Muscle layer of colon (tissue), 2 donors: ENCODE data around the gene EIF2B4.

Experiments
- H3K27ac ChIP-seq: one replicate; pipeline ENCODE4 v1.7.0; 2013; ENCODE audit warnings: low read depth, mild to moderate bottlenecking, low read length, moderate library complexity
- H3K27me3 ChIP-seq, 2 donors: one replicate each; pipeline ENCODE4 v1.7.0; 2013; ENCODE audit warnings: low read length in 2 of 2, mild to moderate bottlenecking in 2 of 2; ENCODE audit not compliant: insufficient read depth in 2 of 2, control insufficient read depth in 1 of 2
- H3K36me3 ChIP-seq: one replicate; pipeline ENCODE4 v1.7.0; 2013; ENCODE audit warnings: mild to moderate bottlenecking, low read length; ENCODE audit not compliant: insufficient read depth
- H3K4me1 ChIP-seq: one replicate; pipeline ENCODE4 v1.7.0; 2013; ENCODE audit warnings: mild to moderate bottlenecking, low read length; ENCODE audit not compliant: insufficient read depth
- H3K4me3 ChIP-seq, 2 donors: one replicate each; pipeline ENCODE4 v1.7.0; 2013; ENCODE audit warnings: low read length in 2 of 2, low read depth in 1 of 2, mild to moderate bottlenecking in 1 of 2, moderate library complexity in 1 of 2
- H3K9ac ChIP-seq: one replicate; pipeline ENCODE4 v1.7.0; 2013; ENCODE audit warnings: low read length
- H3K9me3 ChIP-seq: one replicate; pipeline ENCODE4 v1.7.0; 2013; ENCODE audit warnings: mild to moderate bottlenecking, low read length
- donor health status: abdominal sarcoma.
- donor health status: Adenocarcinoma of cecum.

The EIF2B4 gene

DNA sequence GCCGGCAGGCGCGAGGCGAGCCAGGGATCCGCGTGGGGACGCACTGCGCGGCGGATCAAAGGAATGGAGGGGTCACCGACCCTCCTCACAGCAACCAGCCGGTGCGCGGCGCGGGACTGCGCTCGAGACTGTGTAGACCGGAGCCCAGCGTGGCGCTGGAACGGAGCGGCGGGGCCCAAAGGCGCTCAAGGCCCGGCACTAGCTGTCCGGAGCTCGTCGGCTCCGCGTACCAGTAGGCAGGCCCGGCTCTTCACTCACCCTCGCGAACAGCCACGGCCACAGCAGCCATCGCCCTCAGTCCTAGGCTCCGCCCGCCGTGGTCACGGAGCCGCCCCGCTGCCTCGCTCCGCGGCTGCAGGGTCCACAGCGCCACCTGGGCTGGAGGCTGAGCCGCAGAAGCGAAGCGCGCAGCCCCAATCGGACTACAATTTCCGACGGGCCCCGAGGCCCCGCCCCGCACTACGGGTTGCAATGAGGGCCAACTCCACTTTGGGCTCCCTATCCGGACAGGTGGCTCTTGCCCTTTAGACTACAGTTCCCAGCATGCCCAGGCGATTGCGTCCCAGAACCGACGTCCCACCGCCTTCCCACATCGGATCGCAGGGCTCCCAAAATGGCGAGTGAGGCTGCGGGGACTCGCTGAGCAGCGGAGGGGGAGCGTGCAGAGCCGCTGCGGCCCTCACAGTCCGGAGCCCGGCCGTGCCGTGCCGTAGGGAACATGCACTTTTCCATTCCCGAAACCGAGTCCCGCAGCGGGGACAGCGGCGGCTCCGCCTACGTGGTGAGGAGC is at the start of gene EIF2B4, which contains the start of gene SNX17:
EIF2B4 (minus strand) TSS at position 313 of the 790 bp plus-strand sequence; CDS start at position 289, 24 bp downstream.
SNX17 (plus strand) TSS at position 591 of the 790 bp plus-strand sequence; CDS start at position 719, 128 bp downstream.
- no peaks in the 10 kb centered on the region for H3K9me3 ChIP-seq
- peaks cover 61% of the 10 kb centered on the region for H3K36me3 ChIP-seq
- peak within 1 kb of the TSS; percentile 93 for H3K9ac ChIP-seq
- H3K4me1 ChIP-seq = peaks cover 34% of the 10 kb centered on the region
- H3K27ac ChIP-seq = peak within 1 kb of the TSS; percentile 92
- H3K4me3 ChIP-seq = peak within 1 kb of the TSS; percentile 81 to 92
- no peaks in the 10 kb centered on the region for H3K27me3 ChIP-seq

GRCh38 chr2:27416151-27416550 is 46.0 kb upstream of the EIF2B4 start:
- H3K27ac ChIP-seq = no peak overlapping the region
- H3K9ac ChIP-seq = no peak overlapping the region
- H3K4me3 ChIP-seq = no peak overlapping the region
- H3K36me3 ChIP-seq = no peaks in the 10 kb centered on the region
- H3K4me1 ChIP-seq = no peaks in the 10 kb centered on the region
- H3K9me3 ChIP-seq = no peaks in the 10 kb centered on the region
- H3K27me3 ChIP-seq = no peaks in the 10 kb centered on the region

- Histone ChIP-seq H3K4me1 (peaks cover 16% of the 10 kb centered on the region), H3K4me3 (no peak overlapping the region), H3K27me3 (no peaks in the 10 kb centered on the region), H3K9ac (no peak overlapping the region), H3K9me3 (no peaks in the 10 kb centered on the region), H3K36me3 (no peaks in the 10 kb centered on the region), H3K27ac (no peak overlapping the region)
Observed at GRCh38 chr2:27412419-27413152, 42.4 kb upstream of the EIF2B4 start.

GRCh38 chr2:27409321-27410073 is 39.4 kb upstream of the EIF2B4 start, which contains the start of gene PPM1G:
Gene PPM1G (minus strand): TSS chr2:27409591. CDS start chr2:27409422, 169 bp downstream.
- Histone ChIP-seq H3K27me3 (no peaks in the 10 kb centered on the region), H3K4me1 (peaks cover 18% of the 10 kb centered on the region), H3K9me3 (no peaks in the 10 kb centered on the region), H3K4me3 (peak within 1 kb of the TSS; percentile 47 to 72), H3K9ac (peak within 1 kb of the TSS; percentile 86), H3K36me3 (no peaks in the 10 kb centered on the region), H3K27ac (peak within 1 kb of the TSS; percentile 72)

GRCh38 chr2:27408601-27409320 is 38.6 kb upstream of the EIF2B4 start:
- H3K27me3 ChIP-seq = no peaks in the 10 kb centered on the region
- H3K4me3 ChIP-seq = peak overlapping the region; percentile 47 to 72
- peaks cover 18% of the 10 kb centered on the region for H3K4me1 ChIP-seq
- H3K9ac ChIP-seq = peak overlapping the region; percentile 71
- peak overlapping the region; percentile 46 for H3K27ac ChIP-seq
- no peaks in the 10 kb centered on the region for H3K9me3 ChIP-seq
- H3K36me3 ChIP-seq = no peaks in the 10 kb centered on the region

DNA sequence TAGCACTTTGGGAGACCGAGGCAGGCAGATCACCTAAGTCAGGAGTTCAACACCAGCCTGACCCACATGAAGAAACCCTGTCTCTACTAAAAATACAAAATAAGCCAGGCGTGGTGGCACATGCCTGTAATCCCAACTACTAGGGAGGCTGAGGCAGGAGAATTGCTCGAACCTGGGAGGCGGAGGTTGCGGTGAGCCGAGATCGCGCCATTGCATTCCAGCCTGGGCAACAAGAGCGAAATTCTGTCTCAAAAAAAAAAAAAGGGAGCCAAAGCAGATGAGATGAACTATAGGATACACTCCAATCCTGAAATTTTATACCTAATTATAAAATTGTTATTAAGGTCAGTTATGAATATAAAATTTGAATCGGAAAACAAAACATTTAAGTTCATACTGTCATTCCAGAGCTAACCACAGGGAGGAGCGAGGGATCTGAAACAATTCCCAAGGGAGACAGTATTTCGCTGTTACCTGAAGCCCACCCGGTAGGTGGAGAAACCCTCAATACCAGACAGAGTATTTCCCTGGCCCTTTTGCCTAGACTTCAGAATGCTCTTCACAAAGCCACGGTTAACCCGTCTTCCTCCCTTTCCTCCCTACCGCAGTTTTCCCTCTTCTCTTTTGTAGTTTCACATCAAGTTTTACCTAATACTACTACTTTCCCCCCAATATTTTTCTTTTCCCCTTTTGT is 37.8 kb upstream of the EIF2B4 start:
- Histone ChIP-seq H3K9ac (peak overlapping the region; percentile 66), H3K27ac (no peak overlapping the region), H3K36me3 (no peaks in the 10 kb centered on the region), H3K4me3 (peak overlapping the region in 1 of 2 donors; percentile 72), H3K27me3 (no peaks in the 10 kb centered on the region), H3K9me3 (no peaks in the 10 kb centered on the region), H3K4me1 (peaks cover 18% of the 10 kb centered on the region)

DNA sequence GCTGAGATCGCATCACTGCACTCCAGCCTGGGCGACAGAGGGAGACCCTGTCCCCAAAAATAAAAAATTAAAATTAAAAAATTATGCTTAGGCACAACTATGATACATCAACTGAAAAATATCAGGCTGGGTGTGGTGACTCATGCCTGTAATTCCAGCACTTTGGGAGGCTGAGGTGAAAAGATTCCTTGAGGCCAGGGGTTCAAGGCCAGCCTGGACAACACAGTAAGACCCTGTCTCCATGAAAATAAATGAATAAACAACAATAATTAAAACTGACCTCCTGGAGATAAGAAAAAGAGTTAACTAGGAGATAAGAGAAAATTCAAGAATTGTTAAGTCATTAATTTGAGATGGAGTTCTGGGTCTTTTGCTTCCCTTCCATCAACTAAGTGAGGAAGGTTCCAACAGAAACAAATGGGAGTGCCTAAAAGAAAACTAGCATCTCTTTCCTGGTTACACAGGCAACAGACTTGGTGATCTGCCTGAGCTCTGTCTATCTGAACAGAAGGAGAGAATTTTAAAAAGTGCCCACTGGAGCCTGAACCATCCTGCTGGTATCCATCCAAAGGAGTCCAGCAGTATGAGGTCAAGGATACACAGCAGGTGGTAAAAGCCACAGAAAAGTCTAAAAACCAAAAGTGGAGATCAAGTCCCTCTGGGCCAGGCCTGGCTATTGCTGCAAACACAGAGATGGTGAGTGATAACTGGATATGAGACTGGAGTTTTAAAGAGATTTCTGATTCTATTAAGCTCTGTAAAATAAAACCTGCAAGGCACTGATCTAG is 30.4 kb upstream of the EIF2B4 start:
- Histone ChIP-seq H3K9ac (no peak overlapping the region), H3K36me3 (no peaks in the 10 kb centered on the region), H3K27ac (no peak overlapping the region), H3K27me3 (no peaks in the 10 kb centered on the region), H3K4me1 (no peaks in the 10 kb centered on the region), H3K4me3 (no peak overlapping the region), H3K9me3 (no peaks in the 10 kb centered on the region)

- Histone ChIP-seq H3K27me3 (no peaks in the 10 kb centered on the region), H3K9ac (no peak overlapping the region), H3K27ac (no peak overlapping the region), H3K4me3 (no peak overlapping the region), H3K4me1 (no peaks in the 10 kb centered on the region), H3K9me3 (no peaks in the 10 kb centered on the region), H3K36me3 (no peaks in the 10 kb centered on the region)
Observed at GRCh38 chr2:27398962-27399361, 28.8 kb upstream of the EIF2B4 start.

DNA sequence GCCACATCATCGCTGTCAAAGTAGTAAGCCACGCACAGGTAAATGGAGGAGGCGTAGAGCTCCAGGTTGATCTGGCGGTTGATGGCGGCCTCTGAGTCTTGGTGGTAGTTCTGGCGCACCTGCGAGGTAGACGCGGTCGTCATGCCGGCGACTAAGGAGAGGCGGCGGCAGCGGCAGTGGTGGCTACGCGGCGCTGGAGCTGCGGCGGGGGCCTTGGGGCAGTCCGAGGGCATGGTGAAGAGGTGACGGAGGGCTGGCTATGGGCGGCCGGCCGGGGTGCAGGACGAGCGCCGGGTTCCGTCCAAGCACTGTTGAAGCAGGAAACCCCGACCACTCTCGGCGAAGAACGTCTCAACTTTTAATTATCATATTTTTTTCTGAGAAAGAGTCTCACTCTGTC is 23.1 kb upstream of the EIF2B4 start:
- Histone ChIP-seq H3K36me3 (no peaks in the 10 kb centered on the region), H3K4me1 (no peaks in the 10 kb centered on the region), H3K9me3 (no peaks in the 10 kb centered on the region), H3K4me3 (no peak overlapping the region), H3K9ac (no peak overlapping the region), H3K27me3 (no peaks in the 10 kb centered on the region), H3K27ac (no peak overlapping the region)
